HG03135 (cell line): ENCODE data around the gene PRSS48.
"Not testable (repeated sequence)": the region's sequence is repeated elsewhere in the genome, so short reads cannot be mapped to it uniquely, and the experiment has no call there.

Source experiments
- ATAC-seq: cut with Tn5 transposase; IDR thresholded peaks from one replicate; pipeline ENCODE4 v1.9.1; 2021; ENCODE audit warnings: mild to moderate bottlenecking, moderate library complexity; ENCODE audit not compliant: unreplicated experiment

PRSS48 gene, protein sequence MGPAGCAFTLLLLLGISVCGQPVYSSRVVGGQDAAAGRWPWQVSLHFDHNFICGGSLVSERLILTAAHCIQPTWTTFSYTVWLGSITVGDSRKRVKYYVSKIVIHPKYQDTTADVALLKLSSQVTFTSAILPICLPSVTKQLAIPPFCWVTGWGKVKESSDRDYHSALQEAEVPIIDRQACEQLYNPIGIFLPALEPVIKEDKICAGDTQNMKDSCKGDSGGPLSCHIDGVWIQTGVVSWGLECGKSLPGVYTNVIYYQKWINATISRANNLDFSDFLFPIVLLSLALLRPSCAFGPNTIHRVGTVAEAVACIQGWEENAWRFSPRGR

DNA sequence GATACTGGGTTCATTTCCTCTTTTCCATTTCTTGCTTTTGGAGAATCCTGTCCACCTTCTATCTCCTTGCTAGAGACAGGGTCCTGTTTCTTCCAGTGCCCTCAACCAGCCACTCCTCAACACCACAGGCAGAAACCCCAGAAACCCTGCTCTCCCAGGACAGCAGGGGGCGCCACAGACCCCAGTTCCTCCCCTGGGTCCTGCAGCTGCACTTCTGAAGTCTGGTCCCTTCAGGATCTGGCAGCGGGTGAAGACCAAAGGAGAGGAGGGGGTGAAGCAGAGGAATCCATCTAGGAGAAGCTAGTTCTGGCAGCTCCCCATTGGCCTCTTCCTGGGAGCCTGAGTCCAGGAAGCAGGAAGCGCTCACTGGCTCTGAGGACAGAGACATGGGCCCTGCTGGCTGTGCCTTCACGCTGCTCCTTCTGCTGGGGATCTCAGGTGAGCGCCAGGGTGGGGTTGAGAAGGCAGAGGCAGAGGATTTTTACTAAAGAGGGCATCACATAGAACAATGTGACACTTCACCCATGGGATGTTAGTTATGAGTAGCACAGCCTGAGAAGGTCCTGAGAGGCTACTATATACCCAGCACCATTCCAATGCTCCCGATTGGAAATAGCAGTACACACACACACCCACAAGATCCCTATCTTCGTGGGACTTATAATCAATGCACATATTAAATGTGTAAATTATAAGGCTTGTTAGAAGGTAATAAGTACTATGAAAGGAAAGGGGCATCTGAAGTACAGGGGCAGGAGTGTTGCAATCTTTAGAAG is at the start of gene PRSS48:
Gene PRSS48, plus strand, starts transcription at position 375 of the 776 bp plus-strand sequence. Its CDS starts 12 bp downstream, at position 387.
- ATAC-seq, result peak; percentile 63

DNA sequence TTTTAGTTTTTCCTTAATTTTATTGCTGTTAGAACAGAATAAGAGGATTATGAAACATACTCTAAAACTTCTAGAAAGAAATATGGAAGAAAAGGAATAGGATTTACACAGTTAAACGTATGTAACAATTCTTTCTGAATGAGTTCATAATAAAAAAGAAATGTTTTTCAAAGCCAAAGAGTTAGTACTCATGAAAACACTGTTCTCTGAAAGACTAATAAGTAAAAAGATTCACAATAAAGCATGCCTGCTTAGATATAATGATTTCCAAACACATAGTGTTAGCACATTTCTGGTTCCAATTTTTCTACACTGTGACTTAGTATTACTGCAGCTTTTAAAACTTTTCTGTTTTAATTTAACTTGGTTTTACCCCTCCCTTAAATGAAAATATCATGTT is 49.8 kb upstream of the PRSS48 start:
- no peak for ATAC-seq

DNA sequence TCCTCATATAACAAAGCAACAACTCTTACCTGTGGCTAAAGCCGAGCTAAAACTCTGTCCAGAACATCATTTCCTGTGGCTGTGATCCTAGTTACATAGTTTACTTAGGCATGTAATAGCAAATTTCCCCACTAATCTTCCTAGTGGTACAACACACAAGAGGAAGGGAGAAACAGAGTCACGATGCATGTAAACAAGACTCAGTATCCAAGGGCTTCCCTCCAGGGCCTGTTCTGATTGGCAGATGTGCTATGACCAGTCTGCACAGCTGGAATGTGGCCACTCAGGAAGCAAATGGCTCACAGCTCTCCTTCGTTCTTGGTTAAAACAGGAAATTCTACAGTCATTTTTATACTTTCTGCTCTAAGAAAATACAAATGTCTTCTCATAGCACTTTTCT is 49.2 kb upstream of the PRSS48 start:
- no peak for ATAC-seq

DNA sequence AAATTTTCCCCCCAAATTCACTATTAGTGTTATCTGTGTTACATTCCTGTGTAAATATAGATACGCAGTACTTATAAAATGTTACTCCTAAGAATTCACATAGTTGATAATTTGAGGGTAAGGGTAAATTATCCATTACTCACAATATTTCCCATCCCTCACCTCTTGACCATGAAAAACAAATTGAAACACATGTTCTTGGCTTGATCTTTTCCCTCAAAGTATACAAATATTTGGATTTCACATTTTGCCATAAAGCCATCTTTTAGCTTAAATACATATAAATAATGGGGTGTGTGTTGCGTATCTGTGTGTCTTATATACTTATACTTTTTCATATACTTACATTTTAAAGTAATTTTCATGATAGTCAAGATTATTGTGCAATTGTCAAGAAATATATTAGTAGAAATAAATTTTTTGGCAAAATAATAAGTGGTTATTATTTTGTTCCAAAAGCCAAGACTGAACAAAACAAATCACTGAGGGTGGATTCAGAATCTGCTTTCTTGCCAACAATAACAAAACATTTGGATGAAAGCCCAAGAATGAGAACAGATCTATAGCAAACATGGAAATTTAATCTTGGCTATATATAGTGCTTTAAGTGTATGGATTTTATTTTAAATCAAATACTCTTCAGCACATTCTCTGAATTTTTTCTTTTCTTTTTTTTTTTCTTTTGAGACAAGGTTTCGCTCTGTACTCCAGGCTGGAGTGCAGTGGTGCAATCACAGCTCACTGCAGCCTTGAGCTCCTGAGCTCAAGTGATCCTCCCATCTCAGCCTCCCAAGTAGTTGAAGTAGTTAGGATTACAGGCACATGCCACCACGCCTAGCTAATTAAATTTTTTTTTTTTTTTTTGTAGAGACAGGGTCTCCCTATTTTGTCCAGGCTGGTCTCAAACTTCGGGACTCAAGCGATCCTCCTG is 48.5 kb upstream of the PRSS48 start:
- ATAC-seq, result no peak

DNA sequence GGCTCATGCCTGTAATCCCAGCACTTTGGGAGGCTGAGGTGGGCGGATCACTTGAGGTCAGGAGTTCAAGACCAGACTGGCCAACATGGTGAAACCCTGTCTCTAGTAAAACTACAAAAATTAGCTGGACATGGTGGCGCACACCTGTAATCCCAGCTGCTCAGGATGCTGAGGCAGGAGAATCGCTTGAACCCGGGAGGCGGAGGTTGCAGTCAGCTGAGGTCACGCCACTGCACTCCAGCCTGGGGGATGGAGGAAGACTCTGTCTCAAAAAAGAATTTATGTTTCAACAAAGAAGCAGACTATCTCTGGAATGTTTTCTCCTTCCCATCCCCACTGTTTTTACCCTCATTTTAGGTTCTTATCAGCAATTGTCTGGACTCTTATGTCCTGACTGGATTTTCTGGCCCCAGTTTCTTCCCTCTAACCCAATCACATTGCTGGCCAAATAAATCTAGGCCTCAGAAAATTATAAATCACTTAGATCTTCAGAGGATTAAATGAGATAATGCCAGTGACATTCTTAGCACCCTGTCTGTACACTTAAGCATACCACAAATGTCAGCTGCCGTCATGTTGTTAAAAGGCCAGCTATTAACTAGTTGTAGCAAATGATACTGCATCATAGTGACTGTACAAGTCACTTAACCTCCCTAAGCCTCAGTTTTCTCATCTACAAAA is 44.9 kb upstream of the PRSS48 start:
- ATAC-seq, result no peak

DNA sequence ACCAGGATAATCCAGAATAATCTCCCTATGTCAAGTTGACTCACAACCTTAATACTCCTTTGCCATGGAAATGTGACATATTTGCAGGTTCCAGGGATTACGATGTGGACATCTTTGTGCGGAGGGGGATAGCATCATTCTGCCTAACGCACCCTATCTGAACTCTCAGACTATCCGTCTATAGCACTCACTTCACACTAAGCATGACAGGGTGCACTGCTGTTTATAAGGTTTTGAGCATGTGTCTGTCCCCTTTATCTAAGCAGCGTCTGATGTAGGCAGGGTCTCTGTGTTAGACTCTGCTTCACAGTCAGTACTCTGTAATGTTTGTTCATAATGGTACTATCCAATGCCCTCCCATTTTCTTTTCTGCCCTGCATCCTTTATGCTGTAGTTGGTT is 43.4 kb upstream of the PRSS48 start:
- ATAC-seq, result no peak

DNA sequence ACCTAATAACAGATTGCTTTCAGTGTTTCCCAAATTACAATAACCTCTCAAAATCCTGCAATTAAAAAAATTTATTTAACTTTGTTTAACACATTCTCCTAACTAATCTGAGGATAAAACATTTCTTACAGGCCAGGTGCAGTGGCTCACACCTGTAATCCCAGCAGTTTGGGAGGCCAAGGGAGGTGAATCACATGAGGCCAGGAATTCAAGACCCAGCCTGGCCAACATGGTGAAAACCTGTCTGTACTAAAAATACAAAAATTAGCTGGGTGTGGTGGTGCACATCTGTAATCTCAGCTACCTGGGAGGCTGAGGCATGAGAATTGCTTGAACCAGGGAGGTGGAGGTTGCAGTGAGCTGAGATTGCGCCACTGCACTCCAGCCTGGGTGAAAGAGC is 41.6 kb upstream of the PRSS48 start:
- not testable (repeated sequence) for ATAC-seq

DNA sequence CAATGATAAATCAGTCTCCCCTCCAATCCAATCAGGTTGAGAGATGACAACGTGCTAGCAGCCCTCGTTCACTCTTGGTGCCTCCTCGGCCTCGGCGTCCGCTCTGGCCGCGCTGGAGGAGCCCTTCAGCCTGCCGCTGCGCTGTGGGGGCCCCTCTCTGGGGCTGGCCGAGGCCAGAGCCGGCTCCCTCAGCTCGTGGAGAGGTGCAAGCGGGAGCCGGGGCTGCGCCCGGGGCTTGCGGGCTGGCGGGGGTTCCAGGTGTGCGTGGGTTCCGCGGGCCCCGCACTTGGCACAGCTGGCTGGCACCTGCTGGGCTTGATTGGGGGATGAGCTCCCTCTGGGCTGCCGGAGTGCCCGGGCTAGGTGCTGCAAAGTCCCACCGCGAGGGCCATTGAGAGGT is 40.9 kb upstream of the PRSS48 start:
- no peak for ATAC-seq

DNA sequence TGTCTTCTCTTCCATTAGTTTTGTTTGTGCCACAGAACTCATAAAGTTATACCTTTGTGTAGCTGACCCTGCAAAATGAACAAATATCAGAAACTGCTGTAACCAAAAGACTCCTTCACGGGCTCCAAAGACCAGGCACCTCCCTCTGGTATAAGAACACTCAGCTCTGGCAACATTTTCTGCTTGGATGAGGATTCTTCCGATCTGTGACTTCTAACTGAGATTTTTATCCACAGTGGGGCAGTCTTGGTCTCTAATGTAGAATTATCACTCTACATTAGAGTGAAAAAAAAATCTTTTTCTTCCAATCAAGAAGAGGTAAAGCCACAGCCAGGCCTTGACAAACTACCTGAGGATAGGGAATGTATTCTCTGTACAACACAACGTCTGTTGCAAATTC is 38.5 kb upstream of the PRSS48 start:
- ATAC-seq, result no peak

DNA sequence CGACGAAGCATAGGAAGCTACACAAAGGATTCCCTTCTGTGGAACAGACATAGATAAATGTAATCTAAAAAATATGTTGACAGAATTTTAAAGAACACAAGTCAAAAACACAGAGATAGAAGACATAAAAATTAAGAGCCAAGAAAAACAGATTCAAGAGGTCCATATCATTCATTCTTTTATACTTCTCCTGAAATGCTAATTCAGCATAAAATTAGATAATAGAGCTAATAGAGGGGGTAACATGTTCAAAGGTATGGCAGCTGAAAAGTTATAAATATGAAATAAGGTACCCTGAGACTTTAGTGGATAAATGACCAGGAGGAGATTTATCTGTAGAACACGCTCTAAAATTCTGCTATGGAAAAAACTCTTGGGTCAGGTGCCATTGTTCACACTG is 37.4 kb upstream of the PRSS48 start:
- no peak for ATAC-seq

DNA sequence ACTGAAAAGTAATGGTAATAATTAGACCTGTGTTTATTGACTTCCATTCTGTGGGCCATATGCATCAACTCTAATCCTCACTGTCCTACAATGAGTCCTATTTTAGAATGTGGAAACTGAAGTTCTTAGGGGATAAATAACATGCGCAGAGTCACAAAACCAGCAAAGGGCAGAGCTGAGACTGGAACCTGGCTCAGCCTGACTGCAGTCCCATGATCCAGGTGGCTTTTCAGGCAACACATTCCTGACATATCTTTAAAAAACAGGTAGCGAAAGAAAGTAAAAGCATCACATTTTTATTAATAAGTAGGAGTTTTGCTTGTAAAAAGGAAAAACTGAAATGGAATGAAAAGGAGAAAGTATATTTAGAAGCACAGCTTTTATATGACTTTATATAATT is 34.7 kb upstream of the PRSS48 start:
- ATAC-seq, result no peak

DNA sequence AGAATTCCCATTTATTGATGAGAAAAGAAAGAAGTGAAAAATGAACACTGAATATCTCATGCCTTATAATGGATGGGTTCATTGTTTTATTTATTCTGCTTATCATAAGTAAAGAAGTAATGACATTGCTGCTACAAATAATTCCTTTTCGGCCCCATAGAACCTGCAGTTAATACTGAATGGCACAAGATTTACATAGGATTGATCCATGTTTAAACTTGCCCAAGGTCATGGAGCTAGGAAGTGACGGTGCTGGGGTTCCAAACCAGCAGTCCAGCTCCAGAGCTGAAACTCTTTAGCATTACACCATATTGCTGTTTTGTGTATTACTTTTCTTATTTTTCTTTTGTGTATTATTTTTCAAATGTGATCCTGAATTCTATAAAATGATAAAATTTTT is 30.2 kb upstream of the PRSS48 start:
- no peak for ATAC-seq

DNA sequence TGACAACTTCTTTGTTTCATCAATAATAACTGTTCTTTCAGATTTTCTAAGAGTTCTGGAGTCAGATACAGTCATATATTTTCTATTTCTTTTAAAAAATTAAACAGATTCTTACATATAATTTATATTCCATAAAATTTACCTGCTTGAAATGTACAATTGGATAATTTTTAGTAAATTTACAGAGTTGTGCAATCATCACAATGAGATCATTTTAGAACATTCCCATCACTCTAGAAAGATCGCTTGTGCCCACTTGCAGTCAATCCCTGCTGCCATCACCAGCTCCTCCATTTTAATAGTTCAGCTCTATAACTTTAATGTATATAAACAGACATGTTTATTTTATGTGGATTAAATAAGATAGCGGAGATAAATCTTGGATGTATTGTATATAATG is 29.6 kb upstream of the PRSS48 start:
- ATAC-seq, result no peak

DNA sequence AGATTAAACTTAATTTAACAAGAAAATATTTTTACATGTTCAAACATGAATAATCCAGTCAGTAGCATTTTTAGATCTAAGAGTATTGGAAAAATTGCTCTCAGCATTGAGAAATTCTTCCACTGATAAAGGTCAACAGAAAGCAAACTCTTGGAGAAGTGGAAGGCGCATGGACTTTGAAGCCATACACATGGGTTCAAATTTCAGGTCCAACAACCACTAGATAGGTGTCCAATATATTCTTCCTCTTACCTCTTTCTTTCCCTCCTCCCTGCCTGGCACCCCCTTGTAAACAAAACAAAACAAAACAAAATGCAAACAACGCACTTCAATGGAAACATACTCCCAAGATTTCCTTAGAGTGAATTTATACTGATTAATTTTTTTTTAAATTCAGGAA is 28.4 kb upstream of the PRSS48 start:
- ATAC-seq, result no peak

DNA sequence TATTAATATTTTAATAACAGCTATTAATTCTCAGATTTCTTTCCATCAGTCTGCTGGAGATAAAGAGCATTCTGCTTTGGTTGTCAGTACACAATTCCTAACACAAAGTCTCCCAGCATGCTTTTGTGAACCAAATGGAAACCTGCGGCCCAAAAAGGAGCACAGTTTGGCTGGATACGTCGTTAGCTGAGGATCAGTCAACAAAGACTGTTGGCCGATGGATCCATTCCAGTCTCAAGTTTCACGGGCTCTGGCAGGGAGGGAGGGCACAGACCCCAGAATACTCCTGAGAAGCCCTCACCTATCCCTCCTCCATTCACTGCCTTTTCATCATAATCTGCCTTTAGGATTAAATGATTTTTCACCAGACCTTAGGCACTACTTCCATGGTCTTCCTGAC is 26.3 kb upstream of the PRSS48 start:
- no peak for ATAC-seq

DNA sequence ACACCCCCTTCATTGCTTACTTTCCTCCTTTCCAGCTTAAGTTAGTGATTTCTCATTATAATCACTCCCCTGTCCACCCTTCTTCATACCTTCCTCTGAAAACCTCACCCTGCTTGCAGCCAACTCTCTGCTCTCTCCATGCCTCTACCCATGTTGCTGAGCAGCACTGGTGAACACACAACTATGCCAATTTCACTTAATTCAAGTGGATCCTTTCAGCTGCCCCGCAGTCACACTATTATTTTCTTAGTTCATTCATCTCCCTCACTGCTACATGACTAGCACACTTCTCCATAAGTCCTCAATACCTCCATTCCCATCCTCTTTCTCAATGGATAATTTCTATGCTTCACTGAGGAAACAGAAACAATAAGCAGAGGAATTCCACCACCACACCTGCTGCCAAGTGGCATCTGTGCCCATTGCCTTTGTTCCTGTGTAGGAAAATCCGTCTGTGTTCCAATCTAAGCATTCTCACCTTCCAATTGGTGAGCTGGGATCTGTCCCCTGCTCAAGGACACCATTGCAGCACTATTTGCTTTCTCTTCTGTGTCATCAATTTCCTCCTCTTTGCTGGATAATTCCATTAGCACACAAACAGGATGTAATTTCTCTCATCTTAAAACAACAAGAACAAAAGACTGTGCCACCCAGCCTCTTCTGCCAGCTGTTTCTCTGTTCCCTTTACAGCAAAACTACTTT is 25.2 kb upstream of the PRSS48 start:
- ATAC-seq, result no peak

DNA sequence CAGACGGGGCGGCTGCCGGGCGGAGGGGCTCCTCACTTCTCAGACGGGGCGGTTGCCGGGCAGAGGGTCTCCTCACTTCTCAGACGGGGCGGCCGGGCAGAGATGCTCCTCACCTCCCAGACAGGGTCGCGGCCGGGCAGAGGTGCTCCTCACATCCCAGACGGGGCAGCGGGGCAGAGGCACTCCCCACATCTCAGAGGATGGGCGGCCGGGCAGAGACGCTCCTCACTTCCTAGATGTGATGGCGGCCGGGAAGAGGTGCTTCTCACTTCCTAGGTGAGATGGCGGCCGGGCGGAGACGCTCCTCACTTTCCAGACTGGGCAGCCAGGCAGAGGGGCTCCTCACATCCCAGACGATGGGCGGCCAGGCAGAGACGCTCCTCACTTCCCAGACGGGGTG is 21.7 kb upstream of the PRSS48 start:
- not testable (repeated sequence) for ATAC-seq

DNA sequence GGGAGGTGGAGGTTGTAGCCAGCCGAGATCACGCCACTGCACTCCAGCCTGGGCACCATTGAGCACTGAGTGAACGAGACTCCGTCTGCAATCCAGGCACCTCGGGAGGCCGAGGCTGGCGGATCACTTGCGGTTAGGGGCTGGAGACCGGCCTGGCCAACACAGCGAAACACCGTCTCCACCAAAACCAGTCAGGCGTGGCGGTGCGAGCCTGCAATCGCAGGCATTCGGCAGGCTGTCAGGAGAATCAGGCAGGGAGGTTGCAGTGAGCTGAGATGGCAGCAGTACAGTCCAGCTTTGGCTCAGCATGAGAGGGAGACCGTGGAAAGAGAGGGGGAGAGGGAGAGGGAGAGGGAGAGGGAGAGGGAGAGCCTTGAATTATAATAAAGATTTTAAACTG is 21.3 kb upstream of the PRSS48 start:
- ATAC-seq, result not testable (repeated sequence)

DNA sequence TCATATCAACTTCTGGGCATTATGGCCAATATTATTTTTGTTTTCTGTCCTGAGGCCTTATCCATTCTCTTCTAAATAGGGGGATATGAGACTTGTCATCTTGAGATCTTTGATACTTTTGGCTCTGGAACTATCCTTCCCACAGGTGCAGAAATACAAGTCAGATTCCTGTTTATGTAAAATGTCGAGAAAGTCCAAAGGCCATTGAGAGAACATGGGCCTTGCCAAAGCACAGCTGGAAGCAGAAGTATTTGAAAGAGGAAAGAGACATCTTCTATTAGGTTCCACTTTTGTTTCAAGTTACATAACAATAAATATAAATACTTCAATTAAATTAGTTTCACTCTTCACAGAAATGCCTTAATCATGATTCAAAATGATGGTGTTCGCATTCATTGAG is 20.8 kb upstream of the PRSS48 start:
- no peak for ATAC-seq

DNA sequence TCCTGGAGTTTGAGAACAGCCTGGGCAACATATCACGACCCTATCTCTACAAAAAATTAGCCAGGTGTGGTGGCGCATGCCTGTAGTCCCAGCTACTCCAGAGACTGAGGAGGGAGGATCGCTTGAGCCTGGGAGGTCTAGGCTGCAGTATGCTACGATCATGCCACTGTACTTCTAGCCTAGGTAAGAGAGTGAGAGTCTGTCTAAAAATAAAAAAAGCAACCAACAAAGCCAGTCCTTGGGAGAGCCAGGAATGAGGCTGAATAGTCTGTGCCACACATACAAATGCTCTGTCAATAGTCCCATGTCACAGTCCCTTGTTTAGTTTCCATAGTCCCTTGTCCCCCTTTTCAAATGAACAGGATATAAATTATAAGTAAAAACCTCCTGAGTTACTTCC is 19.3 kb upstream of the PRSS48 start:
- no peak for ATAC-seq
